Globus pallidus (tissue), 1 donor: ENCODE results near the gene ABHD16A.

Experiments used
- DNase-seq: peaks from one replicate; pipeline ENCODE4 v3.0.0-alpha.2; 2015; ENCODE audit warnings: low spot score

ABHD16A gene

GRCh38 chr6:31730631-31731086, 27.5 kb upstream of the ABHD16A start:
- no peak for DNase-seq

- peak; percentile 79 for DNase-seq
These were observed 27.0 kb upstream of the ABHD16A start for GRCh38 chr6:31729979-31730630.

DNA sequence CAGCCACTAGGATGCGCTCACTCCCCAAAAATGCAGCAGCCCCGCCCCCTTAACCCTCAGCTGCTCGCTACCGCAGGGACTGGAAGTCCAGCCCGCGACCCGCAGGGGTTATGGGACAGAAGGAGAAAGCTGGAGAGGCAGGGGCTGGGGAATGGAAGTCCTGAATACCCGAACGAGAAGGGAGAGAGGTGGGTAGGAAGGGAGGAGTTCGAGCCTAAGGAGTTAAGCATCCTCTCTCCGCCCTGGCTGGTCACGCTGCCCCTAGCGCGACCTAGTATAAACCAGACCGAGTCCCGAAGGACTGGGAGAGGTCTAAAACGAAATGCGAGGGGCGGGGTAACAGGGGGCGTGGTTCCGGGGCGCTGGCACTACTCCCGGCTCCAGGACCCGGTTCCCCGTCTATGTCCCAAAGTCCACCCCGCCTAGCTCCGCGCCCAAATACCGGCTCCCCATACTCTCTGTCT, 26.4 kb upstream of the ABHD16A start:
- peak; percentile 80 for DNase-seq

DNA sequence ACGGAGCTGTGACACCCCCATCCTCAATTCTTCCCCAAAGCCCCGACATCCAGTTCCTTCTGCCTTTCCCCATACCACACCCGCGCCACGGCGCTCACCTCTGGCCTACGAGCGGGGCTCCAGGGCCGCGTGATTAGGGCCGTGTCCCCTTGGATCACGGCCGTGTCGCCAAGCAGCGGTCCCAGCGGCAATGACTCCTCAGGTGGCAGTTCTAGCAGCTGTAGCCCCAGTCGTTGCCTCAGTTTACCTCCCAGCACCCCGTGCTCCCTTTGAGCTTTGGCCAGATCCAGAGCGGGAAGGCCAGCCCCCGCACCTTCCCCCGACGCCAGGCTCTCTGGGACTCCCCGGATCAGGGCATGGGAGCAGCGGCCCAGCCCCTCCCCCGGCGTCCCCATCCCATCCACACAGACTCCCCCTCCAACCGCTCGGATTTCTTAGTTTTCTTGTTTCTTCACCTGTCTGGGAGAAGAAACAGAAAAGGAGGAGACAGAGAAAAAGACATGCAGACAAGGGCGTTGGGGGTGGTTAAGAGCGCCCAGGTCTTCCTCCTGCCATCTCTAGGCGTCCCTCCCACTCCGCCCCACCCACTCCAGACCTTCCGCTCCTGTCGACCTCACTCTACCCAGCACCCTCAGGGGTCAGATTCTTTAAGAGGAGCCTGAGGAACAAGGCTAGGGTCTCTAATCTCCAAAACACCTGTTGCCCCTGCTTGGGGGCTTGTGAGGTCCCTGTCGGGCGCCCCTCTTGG, 25.8 kb upstream of the ABHD16A start, which contains the start of gene DDAH2:
Gene DDAH2, minus strand, starts transcription at position 533 of the 748 bp plus-strand sequence. Its CDS starts 138 bp downstream, at position 395.
- DNase-seq: no peak

DNA sequence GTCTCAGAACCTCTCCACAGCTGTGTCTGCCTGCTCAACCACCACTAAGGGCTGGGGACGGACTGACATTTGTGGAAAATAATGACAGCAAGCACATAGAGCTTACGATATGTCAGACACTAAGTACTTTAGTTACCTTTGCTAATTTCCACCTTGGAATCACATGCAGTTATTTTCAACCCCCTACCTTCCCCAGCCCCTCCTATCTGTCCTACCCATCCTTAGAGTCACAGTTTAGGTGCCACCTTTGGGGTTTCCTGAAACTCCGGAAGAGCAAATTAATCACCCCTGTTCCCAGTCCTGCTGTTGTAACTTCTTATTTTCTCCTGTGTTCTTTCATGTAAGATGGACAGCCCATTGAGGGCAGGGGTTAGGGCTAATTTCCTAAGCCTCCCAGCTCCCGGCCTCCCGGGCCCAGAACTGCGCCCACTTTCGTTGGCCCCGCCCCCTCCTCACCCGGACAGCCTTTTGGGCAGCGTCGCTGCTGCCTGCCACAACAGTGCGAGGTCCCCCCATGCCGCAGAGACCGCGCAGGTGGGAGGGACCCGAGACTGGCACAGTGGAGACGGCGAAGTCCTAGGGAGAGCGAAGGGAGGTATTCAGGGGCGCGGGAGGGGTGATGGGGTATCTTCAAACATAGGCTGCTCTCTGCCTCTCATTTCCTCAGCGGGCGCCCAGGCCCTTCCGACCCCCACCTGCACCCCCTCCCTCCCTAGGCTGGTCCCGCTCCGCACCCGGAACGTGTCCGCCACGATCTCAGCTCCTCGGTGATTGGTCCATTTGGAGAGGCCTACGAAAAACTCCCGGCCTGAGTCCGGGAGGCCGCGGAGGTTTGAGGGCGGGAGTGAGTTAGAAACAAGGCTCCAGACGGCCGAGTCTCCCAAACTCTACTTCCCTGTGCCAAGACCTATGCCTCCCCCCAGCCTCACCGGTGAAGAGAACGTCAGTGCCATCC, 24.9 kb upstream of the ABHD16A start:
- DNase-seq: no peak

DNA sequence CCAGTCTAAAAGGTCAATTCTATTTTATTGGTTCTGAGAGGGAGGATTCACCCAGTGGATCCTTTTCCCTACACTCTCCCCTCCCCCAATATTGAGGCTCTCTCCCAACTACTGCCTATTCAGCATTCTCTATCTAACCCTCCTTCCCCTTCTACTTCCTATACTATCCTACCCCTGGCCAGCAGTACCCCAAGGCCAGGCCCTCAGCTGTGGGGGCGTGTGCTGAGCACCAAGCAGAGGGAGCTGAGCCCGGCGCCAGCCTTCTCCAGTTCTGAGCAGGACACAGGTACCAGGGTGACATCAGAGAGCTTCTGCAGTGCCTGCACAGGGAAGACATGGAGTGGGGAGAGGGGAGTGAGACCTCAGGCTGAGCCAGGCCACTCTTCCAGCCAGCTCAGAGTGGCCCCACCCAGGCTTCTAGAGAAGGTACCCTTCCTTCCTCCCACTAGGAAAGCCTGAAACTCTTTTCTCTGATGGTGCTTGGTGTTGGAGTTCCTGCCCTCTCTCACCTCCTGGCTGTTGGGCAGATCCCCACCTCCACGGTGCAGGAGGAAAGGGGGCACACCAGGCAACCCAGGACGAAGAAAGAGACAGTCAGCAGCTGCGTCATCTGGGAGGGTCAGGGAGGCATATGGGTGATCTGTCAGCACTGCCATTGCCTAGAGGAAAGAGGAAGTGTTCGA, 24.1 kb upstream of the ABHD16A start:
- DNase-seq: peak; percentile 42

- DNase-seq: no peak
These were observed 22.6 kb upstream of the ABHD16A start for GRCh38 chr6:31725502-31726350.

- no peak for DNase-seq
These were observed 21.0 kb upstream of the ABHD16A start for GRCh38 chr6:31723980-31724691.

DNA sequence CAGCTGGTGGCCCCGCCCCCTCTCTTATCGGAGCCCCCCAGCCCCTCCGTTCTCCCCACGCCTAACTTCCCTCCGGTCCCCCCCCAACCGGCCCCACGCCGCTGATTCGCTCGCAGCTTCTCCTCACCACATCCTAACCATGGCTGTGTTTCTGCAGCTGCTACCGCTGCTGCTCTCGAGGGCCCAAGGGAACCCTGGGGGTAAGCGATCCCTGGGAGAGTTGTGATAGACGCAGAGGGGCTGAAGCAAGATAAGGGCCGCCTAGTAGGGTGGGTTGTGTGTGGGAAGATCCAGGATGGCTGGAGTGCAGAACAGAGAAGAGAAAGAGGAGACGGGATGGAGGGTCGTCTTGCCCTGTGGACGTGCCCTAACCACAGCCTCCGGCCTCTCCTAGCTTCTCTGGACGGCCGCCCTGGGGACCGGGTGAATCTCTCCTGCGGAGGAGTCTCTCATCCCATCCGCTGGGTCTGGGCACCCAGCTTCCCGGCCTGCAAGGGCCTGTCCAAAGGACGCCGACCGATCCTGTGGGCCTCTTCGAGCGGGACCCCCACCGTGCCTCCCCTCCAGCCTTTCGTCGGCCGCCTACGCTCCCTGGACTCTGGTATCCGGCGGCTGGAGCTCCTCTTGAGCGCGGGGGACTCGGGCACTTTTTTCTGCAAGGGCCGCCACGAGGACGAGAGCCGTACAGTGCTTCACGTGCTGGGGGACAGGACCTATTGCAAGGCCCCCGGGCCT, 20.3 kb upstream of the ABHD16A start, which contains the start of gene MPIG6B:
Gene MPIG6B, plus strand, starts transcription at position 129 of the 735 bp plus-strand sequence. Its CDS starts 11 bp downstream, at position 140.
- DNase-seq: no peak

DNA sequence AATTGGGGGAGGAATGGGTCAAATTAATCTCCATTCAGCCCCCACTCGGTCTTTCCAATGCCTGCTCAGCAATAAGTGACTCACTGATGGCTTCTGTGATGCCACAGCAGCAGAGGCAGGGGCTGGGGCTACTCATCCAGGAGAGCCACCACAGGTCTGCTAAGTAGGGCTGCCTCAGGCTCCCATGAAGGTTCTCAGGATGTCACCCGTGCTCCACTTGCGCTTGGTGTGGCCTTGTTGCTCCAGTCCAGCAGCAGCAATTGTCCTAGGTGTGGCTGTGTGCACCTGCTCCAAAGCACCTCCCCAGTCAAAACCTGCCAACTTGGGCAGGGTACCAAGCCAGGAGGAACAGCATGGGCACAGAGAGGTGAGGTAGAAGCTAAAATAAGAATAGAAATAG, 19.0 kb upstream of the ABHD16A start:
- DNase-seq: no peak

DNA sequence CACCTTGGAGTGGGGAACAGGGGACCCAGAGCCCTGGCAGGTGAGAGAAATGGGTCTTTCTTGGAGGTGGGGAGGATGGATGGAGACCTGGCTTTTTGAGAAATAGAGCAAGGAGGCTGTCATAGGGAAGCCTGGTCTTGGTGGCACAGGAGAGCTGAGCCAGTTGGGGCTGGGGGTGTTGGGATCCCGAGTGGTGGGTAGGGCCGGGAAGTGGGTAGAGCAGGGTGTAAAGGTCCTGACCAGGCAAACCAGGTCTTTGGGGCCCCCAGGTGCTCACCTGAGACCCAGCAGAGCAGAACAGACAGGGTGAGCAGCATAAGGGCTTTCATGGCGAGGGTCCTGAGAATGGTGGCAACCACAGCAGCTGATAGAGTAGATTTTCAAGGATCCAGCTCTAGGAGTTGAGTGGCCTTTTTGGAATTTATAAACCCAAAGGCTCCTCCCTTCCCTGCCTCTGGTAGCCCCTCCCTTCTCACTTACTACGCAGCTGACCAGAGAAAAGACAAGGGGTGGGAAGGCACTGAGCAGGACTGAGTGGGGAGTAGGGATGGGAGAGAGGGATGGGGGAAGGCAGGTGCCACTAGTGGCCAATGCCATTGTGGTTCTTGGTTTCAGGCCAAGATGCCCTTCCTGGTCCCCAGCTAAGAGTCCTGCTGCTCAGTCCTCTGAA, 18.4 kb upstream of the ABHD16A start, which contains the start of gene LY6G6C:
Gene LY6G6C, minus strand, starts transcription at position 396 of the 670 bp plus-strand sequence. Its CDS starts 67 bp downstream, at position 329.
- no peak for DNase-seq

GRCh38 chr6:31720196-31720770, 17.2 kb upstream of the ABHD16A start:
- DNase-seq: no peak

GRCh38 chr6:31719001-31719400, 15.9 kb upstream of the ABHD16A start:
- DNase-seq: no peak

DNA sequence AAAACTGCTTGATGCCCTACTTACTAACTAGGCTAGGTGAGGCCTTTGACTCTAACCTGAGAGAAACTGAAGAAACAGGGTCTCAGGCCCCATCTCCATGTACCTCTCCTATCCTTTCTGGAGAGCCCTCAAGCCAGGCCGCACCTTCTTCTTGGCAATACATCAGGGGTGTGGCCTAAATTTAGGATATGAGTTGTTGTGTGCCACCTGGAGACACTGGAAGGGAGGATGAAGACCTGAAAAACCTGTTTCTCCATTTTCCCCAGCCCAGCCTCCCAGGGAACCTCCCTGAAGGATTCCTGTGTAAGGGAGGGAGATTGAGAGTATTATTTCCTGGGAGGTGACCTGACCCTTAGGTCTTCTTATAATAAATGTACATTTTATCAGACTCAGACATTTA, 15.1 kb upstream of the ABHD16A start:
- no peak for DNase-seq

- DNase-seq: no peak
These were observed 14.5 kb upstream of the ABHD16A start for GRCh38 chr6:31717499-31718222.

DNA sequence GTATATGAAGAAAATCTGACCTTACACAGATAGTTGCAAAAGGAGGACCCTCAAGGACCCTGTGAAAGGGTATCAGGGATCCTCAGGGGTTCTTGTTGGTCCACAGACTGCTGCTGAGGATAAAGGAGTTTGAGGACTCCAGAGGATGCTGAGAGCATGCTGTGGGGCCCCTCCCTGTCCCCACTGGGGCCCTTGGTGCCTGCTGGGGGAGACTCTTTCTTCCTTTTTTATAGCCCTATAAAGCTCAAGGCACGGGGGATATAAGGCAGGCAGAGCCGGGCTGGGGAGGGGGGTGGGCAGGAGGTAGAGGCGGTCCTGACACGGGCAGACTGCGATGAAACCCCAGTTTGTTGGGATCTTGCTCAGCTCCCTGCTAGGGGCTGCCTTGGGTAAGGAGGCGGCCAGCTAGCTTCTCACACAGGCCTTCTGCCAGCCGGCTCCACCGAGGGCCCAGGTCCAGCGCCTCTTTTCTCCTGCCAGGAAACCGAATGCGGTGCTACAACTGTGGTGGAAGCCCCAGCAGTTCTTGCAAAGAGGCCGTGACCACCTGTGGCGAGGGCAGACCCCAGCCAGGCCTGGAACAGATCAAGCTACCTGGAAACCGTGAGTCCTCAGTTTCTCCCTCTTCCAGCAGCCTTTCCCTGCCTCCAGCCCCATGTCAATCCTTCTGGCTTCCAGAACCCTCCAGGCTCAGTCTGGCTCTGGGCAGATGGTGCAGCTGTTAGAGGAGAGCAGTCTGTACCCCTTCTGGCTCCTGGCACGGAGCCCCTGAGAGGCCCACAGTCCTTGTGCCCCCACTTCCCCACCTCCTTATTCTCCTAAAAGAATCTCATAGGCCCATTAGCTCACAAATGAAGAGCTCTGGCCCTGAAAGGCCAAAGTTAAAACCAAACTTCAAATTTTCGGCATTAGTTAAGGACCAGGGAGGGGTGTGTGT, 12.2 kb upstream of the ABHD16A start, which contains the start of gene LY6G6D:
Gene LY6G6D, plus strand, starts transcription at position 327 of the 937 bp plus-strand sequence. Its CDS starts 8 bp downstream, at position 335.
- DNase-seq: no peak
